H9 (cell line): ENCODE measurements around the gene ANGPTL4. TPM values are rescaled to one million over a fixed set of nuclear protein-coding genes. Genes with fewer than 3 reads are reported as not detected.

Source experiments
- DNase-seq: peaks from one replicate; pipeline ENCODE4 v3.0.0-alpha.2; 2017
- H2AFZ ChIP-seq: one replicate; pipeline ENCODE4 v1.6.1; 2013; ENCODE audit warnings: mild to moderate bottlenecking, low read length, control low read depth, moderate library complexity
- H2AK5ac ChIP-seq: 2 replicates; pipeline ENCODE4 v1.6.1; 2013; ENCODE audit warnings: low read length, control low read depth, mixed read lengths; ENCODE audit not compliant: insufficient read length
- H2BK120ac ChIP-seq: one replicate; pipeline ENCODE4 v1.6.1; 2013; ENCODE audit warnings: low read depth, mild to moderate bottlenecking, low read length, control low read depth, inconsistent platforms; ENCODE audit not compliant: poor library complexity, severe bottlenecking
- H2BK12ac ChIP-seq: 2 replicates; pipeline ENCODE4 v1.6.1; 2013; ENCODE audit warnings: low read length, control low read depth, mixed read lengths, low read depth; ENCODE audit not compliant: insufficient read length
- H2BK15ac ChIP-seq: 2 replicates; pipeline ENCODE4 v1.6.1; 2013; ENCODE audit warnings: low read depth, low read length, control low read depth
- H2BK20ac ChIP-seq: one replicate; pipeline ENCODE4 v1.6.1; 2013; ENCODE audit warnings: low read depth, mild to moderate bottlenecking, low read length, control low read depth, inconsistent platforms; ENCODE audit not compliant: poor library complexity, severe bottlenecking
- H2BK5ac ChIP-seq: 2 replicates; pipeline ENCODE4 v1.6.1; 2013; ENCODE audit warnings: low read length, control low read depth, mixed read lengths; ENCODE audit not compliant: insufficient read length
- H3K14ac ChIP-seq: 2 replicates; pipeline ENCODE4 v1.6.1; 2013; ENCODE audit warnings: low read length, control low read depth; ENCODE audit not compliant: insufficient read depth
- H3K18ac ChIP-seq: 2 replicates; pipeline ENCODE4 v1.6.1; 2013; ENCODE audit warnings: low read depth, mild to moderate bottlenecking, mixed read lengths, low read length, control low read depth; ENCODE audit not compliant: insufficient read length
- H3K23ac ChIP-seq: 2 replicates; pipeline ENCODE4 v1.6.1; 2013; ENCODE audit warnings: low read length, control low read depth, mixed read lengths, low read depth; ENCODE audit not compliant: insufficient read length
- H3K23me2 ChIP-seq: 2 replicates; pipeline ENCODE4 v1.6.1; 2013; ENCODE audit warnings: low read depth, mild to moderate bottlenecking, mixed read lengths, low read length, control low read depth; ENCODE audit not compliant: insufficient read length, poor library complexity, severe bottlenecking
- H3K27ac ChIP-seq: 2 replicates; pipeline ENCODE4 v1.5.1; 2013; ENCODE audit warnings: low read length, control low read depth, mixed read lengths, low read depth; ENCODE audit not compliant: insufficient read length
- H3K27me3 ChIP-seq: 2 replicates; pipeline ENCODE4 v1.6.1; 2013; ENCODE audit warnings: low read length, control low read depth, inconsistent platforms; ENCODE audit not compliant: insufficient read depth
- H3K4ac ChIP-seq: 2 replicates; pipeline ENCODE4 v1.6.1; 2013; ENCODE audit warnings: low read depth, mild to moderate bottlenecking, control low read depth, inconsistent platforms, low read length, moderate library complexity
- H3K4me1 ChIP-seq: 2 replicates; pipeline ENCODE4 v1.6.1; 2013; ENCODE audit warnings: low read length, control low read depth, inconsistent platforms; ENCODE audit not compliant: insufficient read depth
- H3K4me2 ChIP-seq: 2 replicates; pipeline ENCODE4 v1.6.1; 2013; ENCODE audit warnings: low read length, control low read depth, mixed read lengths; ENCODE audit not compliant: insufficient read length, insufficient read depth
- H3K56ac ChIP-seq: 2 replicates; pipeline ENCODE4 v1.6.1; 2013; ENCODE audit warnings: low read depth, mild to moderate bottlenecking, mixed read lengths, low read length, control low read depth; ENCODE audit not compliant: insufficient read length
- H3K79me1 ChIP-seq: 2 replicates; pipeline ENCODE4 v1.6.1; 2013; ENCODE audit warnings: low read depth, mild to moderate bottlenecking, moderate library complexity, low read length, control low read depth, inconsistent platforms; ENCODE audit not compliant: insufficient read depth, poor library complexity, severe bottlenecking
- H3K79me2 ChIP-seq: 2 replicates; pipeline ENCODE4 v1.6.1; 2013; ENCODE audit warnings: low read length, control low read depth, inconsistent platforms; ENCODE audit not compliant: insufficient read depth
- H3K9ac ChIP-seq: 2 replicates; pipeline ENCODE4 v1.6.1; 2013; ENCODE audit warnings: low read length, control low read depth, mixed read lengths; ENCODE audit not compliant: insufficient read length; ENCODE audit errors: extremely low read depth
- H3K9me3 ChIP-seq: one replicate; pipeline ENCODE4 v1.6.1; 2013; ENCODE audit warnings: low read depth, low read length, inconsistent platforms; ENCODE audit not compliant: control insufficient read depth
- H3T11ph ChIP-seq: one replicate; pipeline ENCODE4 v1.6.1; 2013; ENCODE audit warnings: mild to moderate bottlenecking, low read length, control low read depth, inconsistent platforms
- H4K20me1 ChIP-seq: one replicate; pipeline ENCODE4 v1.6.1; 2013; ENCODE audit not compliant: control insufficient read depth, insufficient read length, insufficient read depth
- H4K5ac ChIP-seq: 2 replicates; pipeline ENCODE4 v1.6.1; 2013; ENCODE audit warnings: low read depth, mild to moderate bottlenecking, mixed read lengths, low read length, control low read depth; ENCODE audit not compliant: insufficient read length
- H4K8ac ChIP-seq: replicated peaks from 2 replicates; pipeline ENCODE4 v1.6.1; 2013; ENCODE audit warnings: low read length, control low read depth, mixed read lengths, low read depth; ENCODE audit not compliant: insufficient read length
- H4K91ac ChIP-seq: 2 replicates; pipeline ENCODE4 v1.6.1; 2013; ENCODE audit warnings: low read depth, mild to moderate bottlenecking, moderate library complexity, mixed read lengths, low read length, control low read depth; ENCODE audit not compliant: insufficient read length
- H3K27ac Mint-ChIP-seq, 3 experiments: 2 replicates in 2 of 3; 3 replicates in 1 of 3; pipeline ENCODE4 v1.8.0; 2020 to 2021; ENCODE audit warnings: mixed read lengths in 3 of 3, mild to moderate bottlenecking in 1 of 3, moderate library complexity in 1 of 3
- H3K27me3 Mint-ChIP-seq: 2 replicates; pipeline ENCODE4 v1.8.0; 2021; ENCODE audit warnings: low read depth, mild to moderate bottlenecking, moderate library complexity, mixed read lengths
- H3K36me3 Mint-ChIP-seq, 3 experiments: 2 replicates in 2 of 3; 3 replicates in 1 of 3; pipeline ENCODE4 v1.8.0; 2020 to 2021; ENCODE audit warnings: low read depth in 3 of 3, mixed read lengths in 3 of 3; ENCODE audit not compliant: insufficient read depth in 1 of 3
- H3K4me1 Mint-ChIP-seq, 2 experiments: 2 replicates each; pipeline ENCODE4 v1.8.0; 2020; ENCODE audit warnings: mixed read lengths in 2 of 2
- H3K4me3 Mint-ChIP-seq, 2 experiments: 2 replicates in 1 of 2; 3 replicates in 1 of 2; pipeline ENCODE4 v1.8.0; 2020 to 2021; ENCODE audit warnings: mild to moderate bottlenecking in 2 of 2, mixed read lengths in 2 of 2, moderate library complexity in 1 of 2
- H3K9me3 Mint-ChIP-seq, 2 experiments: 2 replicates in 1 of 2; 3 replicates in 1 of 2; pipeline ENCODE4 v1.8.0; 2020; ENCODE audit warnings: mild to moderate bottlenecking in 2 of 2, mixed read lengths in 2 of 2, moderate library complexity in 1 of 2
- WGBS: extraction: QIAGEN DNeasy Blood & Tissue Kit; methylation state at CpG from one replicate; pipeline ENCODE4 v1.1.7; 2013; ENCODE audit warnings: missing lambda C conversion rate, low lambda C conversion rate, mixed read lengths; ENCODE audit not compliant: insufficient read length; ENCODE audit errors: extremely low coverage; 5-methylcytosine and 5-hydroxymethylcytosine counted together
- total RNA-seq: library from RNA; stranded (reverse); gene quantifications from 2 replicates; pipeline ENCODE4 v1.2.1, GENCODE V29; 2021
- TF ChIP-seq, protein P1 (sequence below): fragments of 200-600 bp; sonication (generic); conservative IDR thresholded peaks from 3 replicates; pipeline ENCODE4 v1.8.0; 2021; ENCODE audit warnings: antibody characterized with exemption, mild to moderate bottlenecking

Gene ANGPTL4
- total RNA-seq, 1 experiment from 2014 or later = 1.9 TPM

- Histone ChIP-seq H3K27ac (no peak overlapping the region), H3K79me2 (no peaks in the 10 kb centered on the region), H2BK12ac (no peak overlapping the region), H3K14ac (no peak overlapping the region), H2AFZ (no peak overlapping the region), H3K4me2 (peak overlapping the region; percentile 27), H3K27me3 (peaks cover 18% of the 10 kb centered on the region; the same call in 1 of the 2 replicates), H3K18ac (no peak overlapping the region), H3K79me1 (no peaks in the 10 kb centered on the region), H2BK20ac (no peak overlapping the region), H2BK5ac (no peak overlapping the region), H2AK5ac (no peak overlapping the region), H3T11ph (no peak overlapping the region), H2BK15ac (no peak overlapping the region), H4K8ac (no peak overlapping the region), H3K23ac (no peak overlapping the region), H3K4ac (no peak overlapping the region), H3K4me1 (no peaks in the 10 kb centered on the region; the same call in 1 of the 2 replicates), H3K23me2 (peaks cover 12% of the 10 kb centered on the region), H2BK120ac (no peak overlapping the region), H4K20me1 (no peaks in the 10 kb centered on the region), H3K9ac (no peak overlapping the region), H3K56ac (no peak overlapping the region), H3K9me3 (no peaks in the 10 kb centered on the region), H4K91ac (no peak overlapping the region), H4K5ac (no peak overlapping the region)
- Mint-ChIP-seq H3K4me1 (peaks cover 14 to 18% of the 10 kb centered on the region in 2 experiments), H3K27me3 (peaks cover 48% of the 10 kb centered on the region), H3K27ac (no peak overlapping the region), H3K4me3 (peak overlapping the region; percentile 51 to 70), H3K9me3 (no peaks in the 10 kb centered on the region; a peak in 1 of 5 replicates), H3K36me3 (peaks cover 0 to 2% (median 0%) of the 10 kb centered on the region in 3 experiments; a peak in 2 of 7 replicates)
- TF ChIP-seq, protein P1, sequence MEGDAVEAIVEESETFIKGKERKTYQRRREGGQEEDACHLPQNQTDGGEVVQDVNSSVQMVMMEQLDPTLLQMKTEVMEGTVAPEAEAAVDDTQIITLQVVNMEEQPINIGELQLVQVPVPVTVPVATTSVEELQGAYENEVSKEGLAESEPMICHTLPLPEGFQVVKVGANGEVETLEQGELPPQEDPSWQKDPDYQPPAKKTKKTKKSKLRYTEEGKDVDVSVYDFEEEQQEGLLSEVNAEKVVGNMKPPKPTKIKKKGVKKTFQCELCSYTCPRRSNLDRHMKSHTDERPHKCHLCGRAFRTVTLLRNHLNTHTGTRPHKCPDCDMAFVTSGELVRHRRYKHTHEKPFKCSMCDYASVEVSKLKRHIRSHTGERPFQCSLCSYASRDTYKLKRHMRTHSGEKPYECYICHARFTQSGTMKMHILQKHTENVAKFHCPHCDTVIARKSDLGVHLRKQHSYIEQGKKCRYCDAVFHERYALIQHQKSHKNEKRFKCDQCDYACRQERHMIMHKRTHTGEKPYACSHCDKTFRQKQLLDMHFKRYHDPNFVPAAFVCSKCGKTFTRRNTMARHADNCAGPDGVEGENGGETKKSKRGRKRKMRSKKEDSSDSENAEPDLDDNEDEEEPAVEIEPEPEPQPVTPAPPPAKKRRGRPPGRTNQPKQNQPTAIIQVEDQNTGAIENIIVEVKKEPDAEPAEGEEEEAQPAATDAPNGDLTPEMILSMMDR = peak; percentile 64
- no CpG with 5 or more reads among the region's 79 CpGs for WGBS
- peak; percentile 73 for DNase-seq
These were observed 28.4 kb upstream of the ANGPTL4 start for GRCh38 chr19:8335343-8336071.
